Activated CD8-positive, alpha-beta memory T cell treated with anti-CD3 and anti-CD28 coated beads for 1 hour (primary cell): ENCODE results near the gene PBRM1.
"Not testable (repeated sequence)": the region's sequence is repeated elsewhere in the genome, so short reads cannot be mapped to it uniquely, and the experiment has no call there.

Experiments used
- DNase-seq, 2 donors: peaks; one replicate each; pipeline ENCODE4 v3.0.0-alpha.2; 2020; ENCODE audit warnings: low read depth in 1 of 2; ENCODE audit errors: extremely low read depth in 1 of 2

The PBRM1 gene

DNA sequence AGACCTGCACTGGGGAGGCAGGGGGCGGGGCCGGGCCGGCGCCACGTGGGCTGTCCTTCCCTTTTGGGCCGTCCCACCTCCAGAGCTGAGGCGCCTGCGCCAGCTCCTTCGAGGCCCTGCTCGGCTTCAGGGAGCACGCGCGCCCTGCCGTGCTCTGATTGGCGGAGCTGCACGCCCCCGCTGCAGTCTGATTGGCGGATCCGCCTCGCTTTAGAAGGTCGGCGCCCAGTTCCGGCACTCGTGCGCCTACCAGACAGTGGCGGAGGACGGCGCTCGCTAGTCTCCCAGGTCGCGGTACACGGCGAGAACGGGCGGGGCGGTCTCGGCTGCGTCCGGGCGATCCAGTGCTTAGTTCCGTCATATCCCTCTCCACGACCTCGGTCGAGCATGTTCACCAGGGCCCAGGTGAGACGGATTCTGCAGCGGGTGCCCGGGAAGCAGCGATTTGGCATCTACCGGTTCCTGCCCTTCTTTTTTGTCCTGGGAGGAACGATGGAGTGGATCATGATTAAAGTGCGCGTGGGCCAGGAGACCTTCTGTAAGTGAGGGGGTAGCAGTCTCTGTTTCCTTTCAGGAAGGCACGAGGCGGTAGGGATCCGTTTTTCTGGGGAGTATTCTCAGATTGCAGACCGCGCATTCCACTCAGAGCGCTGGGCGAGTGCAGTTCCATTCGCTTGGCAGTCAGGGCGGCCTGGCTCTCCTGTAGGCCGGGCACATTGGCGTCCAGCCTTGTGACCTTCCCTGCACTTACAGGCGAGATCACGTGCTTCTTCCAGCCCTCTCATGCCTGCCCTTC, 149.1 kb downstream of the PBRM1 start, which contains the start of gene UQCC5:
UQCC5 (plus strand) TSS at position 237 of the 796 bp plus-strand sequence; CDS start at position 388, 151 bp downstream.
- DNase-seq, result peak; percentile 89 to 91

DNA sequence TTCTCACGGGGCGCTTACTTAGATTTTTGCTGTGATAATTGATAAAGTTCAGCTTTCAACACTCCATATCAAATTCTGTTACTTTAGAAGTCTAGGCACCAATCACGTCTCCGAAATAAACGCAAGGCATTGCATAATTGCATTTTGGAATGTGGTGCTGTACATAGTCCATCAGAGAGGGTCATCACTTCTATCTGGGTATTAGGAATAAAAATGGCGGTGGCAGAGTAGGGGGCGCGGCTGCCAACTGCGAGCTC, 149.7 kb downstream of the PBRM1 start:
- DNase-seq, result no peak

DNA sequence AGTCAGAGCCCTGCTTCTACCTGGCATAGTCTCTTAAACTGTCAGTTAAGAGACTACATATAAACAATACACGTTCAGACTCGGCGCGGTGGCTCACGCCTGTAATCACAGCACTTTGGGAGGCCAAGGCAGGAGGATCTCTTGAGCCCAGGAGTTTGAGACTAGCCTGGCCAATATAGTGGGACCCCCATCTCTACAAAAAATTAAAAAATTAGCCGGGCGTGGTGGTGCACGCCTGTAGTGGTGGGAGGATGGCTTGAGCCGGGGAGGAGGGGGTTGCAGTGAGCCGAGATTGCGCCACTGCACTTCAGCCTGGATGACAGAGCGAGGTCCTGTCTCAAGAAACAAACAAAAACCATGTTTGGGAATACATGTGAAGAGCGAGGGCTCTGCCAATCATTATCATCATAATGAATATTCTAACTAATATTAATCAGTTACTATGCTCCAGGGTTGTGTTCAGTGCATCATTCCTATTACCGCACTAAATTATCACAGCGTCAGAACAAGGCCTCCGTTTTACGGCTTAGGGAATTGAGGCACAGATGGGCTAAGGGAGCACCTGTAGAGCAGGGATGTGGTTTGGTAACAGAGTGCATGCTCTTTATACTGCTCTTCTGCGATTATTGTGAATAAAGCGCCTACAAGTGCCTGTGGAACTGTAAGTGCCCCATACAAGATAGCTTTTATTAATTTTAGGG, 150.2 kb downstream of the PBRM1 start:
- no peak for DNase-seq

DNA sequence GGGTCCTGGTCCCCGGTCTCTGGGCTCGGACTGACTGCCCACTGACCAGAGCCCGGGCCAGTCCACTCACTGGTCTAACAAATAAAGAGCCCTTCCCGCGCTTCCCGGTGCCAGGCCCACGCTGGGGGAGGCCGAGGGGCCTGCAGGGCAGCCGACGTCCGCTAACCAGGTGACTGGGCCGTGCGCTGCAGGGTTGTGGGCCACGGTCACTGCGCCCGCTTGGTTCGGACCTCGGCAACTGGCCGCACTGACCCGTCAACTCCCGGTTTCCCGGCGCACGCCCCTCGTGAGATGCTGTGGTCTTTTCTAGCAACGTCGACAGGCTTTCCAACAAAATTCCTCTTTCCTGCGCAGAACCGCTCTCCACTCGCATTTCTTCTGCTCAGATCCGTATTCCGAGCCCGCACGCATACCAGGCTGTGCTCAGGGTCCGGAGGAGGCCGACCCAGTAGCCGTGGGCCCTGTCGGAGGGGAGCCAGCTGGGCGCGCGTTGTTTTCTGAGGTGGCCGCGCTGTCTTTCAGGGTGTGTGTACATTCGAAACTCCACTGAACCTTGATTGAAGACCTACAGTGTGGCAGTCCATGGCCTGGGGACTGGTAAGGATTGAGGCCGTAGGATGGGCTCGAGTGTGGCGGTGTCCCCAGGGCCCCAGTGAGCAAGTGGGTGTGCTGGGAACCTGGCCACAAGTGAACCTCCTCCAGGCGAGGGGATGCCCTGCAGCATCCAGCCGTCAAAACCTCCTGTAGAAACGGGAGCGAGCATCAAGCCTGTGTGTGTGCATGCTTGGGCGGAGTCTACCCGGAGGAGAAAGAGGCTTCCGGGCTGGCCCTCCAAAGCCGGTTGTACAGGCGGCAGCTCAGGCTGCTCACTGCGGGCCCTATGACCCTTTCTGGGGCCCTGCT, 151.2 kb downstream of the PBRM1 start:
- no peak for DNase-seq

DNA sequence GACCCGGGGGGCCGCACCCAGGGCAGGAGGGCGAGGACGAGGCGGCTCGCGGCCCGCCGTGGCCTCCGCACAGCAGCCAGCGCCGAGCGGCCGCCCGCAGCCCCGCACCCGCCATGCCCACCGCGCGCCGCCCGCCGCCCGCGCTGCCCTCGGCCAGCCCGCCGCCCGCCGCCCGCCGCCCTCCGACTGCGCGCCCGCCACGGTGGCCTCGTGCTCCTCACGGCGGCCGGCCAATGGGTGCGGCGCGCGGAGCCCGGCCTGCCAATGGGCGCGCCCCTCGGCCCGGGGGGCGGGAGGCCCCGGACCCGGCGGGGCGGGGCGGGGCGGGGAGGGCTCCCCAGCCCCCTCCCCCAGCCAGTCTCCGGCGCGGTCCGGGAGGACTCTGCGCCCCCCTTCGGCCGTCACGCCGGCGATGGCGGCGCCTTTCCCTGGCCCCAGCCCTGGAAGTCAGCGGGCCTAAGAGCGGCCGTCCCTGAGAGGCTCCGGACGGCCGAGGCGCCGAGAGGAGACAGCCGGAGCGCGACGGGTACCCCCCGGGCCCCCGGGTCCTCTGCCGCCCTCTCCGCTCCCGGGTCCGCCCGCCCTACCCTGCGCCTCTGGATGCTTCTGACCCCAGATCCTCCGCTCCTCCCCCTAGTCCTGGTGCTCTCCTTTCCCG, 152.0 kb downstream of the PBRM1 start, which contains the start of gene NT5DC2:
NT5DC2 (minus strand) TSS at position 235 of the 658 bp plus-strand sequence; CDS start at position 115, 120 bp downstream.
- peak in 1 of 2 donors; percentile 52 for DNase-seq

DNA sequence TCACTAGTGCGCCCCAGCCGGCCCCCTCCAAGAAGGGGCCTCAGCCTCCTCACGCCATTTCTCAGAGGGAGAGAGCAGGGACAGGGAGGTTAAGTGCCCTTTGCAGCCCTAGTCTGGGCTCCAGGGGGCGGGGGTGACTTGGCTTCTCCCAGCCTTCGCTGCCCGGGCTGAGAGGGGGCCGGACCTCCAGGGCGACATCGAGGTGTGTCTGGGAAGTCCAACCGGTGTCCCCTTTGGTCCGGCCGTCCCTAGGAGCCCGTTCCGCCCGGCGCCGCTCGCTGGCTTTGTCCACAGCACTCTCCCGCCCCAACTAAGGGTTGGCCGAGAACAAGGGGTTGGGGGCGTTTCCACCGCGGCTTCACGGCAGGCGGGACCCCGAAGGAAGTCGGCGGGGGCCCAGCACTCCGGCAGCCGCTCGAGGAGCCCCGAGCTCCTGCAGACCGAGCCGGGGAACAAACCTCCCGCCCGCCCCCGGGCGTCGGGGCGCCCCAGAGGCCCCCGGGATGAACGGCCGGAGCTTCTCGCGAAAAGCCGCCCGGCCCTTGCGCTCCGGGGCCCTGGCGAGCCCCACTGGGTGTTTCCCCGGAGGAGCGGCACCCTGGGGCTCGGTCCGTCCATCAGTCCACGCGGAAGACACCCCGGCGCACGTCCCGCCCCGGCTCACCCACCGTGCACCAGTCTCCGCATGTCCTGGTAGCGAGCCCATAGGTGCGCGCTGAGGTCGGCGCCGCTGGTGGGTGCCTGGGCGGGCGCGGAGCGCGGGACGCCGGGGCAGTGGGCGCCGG, 152.7 kb downstream of the PBRM1 start:
- no peak for DNase-seq

DNA sequence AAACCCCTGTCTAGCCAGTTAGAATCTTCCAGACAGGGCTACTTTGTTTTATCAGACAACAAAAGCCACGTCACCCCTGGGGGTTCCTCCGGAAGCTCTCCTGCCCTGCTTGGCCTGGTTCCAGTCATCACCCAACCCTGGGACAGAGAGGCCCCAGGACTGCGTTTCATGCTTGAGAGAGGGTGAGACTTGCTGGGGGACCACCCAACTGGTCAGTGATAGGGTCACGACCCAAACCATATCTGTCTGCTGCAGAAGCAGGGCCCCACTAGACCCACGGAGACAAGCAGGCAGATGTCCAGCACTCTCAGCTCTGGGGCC, 153.2 kb downstream of the PBRM1 start:
- DNase-seq, result no peak

DNA sequence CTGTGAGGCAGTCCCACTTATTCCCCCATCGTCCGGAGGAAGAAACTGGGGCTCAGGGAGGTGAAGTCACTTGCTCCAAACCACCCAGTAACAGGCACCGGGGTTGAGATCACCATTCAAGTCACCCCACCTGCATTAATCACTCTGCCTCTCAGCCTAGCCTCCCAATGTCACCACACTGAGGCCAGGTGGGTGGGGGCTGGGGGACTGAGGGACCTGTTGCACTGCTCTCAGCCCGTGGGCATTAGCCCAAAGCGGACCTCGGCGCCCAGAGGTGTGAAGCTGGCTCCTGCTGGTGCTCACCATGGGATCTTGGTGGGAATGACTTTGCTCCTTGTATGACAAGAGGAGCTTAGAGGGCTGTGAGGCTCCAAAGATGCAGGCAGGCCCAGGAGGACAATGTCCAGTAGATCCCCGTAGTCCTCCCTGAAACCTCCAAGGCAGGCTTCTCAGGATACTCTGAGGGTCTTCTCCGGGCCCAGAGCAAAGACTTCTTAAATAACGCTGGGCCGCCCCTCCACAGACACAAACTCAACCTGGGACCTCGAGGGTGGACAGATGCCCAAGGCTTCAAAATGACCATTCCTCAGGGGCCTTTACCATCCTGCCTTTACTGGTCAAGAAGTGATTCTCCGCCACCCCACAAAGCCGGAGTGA, 153.7 kb downstream of the PBRM1 start:
- no peak for DNase-seq

DNA sequence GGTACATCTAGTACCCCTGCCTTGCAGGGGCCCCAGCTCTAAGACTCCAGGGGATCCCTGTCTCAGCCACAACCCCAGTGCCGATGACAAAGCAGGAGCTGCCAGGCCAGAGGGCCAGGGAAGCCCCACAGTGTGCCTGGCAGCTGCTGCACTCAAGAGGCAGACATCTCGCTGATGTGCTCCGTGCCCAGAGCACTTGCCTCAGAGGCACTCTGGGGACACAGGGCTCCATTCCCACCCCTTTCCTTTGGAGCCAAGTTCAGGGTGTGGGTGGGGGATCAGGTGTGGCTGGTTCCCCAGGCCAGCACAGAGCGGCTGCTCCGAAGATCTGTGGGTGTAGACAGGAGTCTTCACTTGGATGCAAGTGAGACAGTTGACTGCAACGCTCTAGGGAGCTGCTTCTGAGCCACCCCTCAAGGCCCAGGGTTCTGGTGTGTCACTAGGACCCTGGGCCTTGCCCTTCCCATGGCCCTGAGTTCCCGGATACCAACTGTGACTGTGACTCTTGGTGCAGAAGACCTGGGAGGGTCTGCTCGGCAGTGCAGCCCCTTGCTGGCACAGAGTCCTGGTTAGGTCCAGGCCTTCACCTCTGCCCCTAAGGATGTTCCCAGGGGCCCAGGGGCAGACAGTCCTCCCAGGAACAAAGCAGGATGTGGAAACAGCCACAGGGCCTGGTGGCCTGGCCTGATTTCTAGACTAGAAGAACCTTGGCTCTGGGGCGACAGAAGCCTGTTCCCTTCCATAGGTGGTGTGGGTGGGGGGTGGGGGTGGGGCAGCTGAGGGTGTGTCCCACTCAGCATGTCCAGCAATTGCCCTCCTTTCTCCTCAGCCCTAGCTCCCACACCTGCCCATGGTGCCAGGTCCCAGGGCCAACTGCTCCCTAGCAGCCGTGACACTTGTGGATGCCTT, 154.5 kb downstream of the PBRM1 start:
- no peak for DNase-seq

DNA sequence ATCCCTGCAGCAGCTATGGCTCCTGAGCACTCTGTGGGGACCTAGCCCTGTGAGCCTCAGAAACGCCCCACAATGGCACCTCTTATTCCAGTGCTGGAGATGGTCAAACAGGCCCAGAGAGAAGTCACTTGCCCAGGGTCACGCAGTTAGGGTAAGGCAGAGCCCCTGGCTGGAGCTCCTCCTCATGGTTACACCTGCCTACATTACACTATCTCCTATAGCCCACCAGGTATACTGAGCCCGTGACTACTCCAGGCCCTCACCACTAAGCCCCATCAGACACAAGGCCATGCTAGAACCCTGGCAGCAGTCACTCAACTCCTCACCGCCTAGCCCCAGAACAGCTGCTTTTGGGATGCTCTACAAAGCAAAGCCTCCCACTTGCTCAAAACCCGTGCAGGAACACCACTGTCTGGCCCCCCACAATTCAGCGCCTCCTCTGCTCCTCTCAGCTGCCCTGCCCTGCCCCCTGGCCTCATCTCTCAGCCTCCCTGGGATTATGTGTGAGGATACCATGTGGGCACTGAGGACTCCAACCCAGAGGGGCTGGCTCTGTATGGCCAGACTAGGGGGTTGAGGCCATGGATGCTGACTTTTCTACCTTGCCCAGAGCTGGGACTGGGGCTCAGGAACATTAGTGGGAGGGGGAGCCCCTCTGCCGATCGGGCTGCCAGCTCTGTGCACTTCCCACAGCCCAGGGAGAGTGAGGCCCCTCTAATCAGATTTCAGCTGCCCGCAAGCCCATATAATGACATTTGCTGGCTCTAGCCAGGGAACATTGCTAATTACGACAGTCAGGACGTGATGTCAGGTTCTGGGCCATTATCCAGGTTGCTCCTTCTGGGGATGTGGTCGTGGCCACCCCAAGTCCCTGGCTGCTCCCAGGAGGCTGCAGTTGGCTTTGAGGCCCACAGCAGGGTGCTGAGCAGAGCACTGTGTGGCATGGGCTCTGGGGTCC, 156.1 kb downstream of the PBRM1 start:
- no peak for DNase-seq

DNA sequence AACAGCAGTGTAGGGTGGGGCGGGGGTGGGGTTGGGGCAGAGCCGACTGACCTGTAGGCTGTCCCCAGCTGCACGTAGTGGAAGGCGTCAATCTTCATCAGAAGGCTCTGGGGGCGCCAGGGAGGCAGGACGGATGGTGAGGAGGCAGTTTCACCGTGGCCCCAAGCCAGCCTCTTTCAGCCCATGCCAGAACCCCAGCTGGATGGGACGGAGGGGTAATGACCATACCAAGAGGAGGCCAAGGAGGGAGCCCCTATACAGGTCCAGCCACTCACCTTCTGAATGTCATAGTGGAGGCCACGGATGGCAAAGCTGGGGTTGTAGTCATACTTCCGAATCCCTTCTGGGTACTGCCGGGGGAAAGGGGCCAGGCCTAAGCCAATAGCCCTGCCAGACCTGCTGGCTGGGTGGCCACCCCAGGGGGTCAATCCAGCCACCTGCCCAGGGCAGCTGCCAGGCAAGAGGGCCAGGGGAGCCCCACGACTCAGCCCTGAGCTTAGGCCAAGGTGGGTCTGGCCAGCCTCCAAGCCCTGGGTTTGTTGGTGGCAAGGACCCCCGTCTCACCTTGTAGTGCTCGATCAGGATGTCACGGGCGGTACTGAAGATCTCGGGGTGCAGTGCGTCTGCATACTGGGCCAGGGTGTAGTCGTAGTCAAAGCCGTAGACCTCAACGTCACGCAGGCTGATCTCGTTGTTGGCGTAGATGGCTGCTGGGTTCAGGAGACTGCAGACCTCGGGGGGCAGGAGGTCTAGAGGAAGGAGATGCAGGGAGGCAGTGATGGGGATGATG, 156.9 kb downstream of the PBRM1 start:
- DNase-seq, result no peak

DNA sequence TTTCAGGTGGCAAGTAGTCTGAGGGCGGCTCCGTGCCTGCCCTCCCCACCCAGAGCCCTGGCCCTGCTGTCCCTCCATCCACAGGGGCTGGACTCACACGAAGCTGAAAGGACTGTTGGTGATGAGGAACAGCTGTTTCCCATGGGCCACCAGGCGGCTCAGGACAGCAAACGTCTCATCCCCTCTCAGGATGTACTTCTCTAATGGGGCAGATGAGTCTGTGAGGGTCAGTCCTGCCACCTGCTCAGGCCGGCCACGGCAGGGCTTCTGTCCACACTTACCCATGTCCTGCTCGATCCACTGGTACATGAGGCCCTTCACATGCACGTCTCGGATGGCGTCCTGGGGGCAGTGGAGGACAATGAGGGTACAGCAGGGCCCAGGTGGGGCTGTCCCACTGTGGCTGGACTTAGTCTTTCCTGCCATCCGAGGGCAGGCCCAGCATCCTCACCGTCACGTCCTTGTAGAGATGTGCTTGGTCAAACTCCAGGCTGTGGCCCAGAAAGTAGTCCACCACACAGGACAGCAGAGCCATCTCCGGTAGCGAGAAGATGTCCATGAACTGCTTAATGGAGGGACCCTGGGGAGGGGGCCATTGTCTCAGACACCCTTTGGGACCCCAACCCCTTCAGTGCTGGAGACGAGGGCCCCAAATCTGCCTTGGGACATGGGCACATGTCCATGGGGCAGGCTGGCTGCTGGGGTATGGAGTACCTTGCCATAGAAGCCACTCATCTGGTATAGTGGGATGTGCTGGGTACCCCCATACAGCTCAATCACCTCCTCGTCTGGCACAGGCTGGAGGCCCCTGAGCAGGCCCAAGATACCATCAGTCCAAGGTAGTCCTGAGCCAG, 157.8 kb downstream of the PBRM1 start:
- DNase-seq, result no peak

DNA sequence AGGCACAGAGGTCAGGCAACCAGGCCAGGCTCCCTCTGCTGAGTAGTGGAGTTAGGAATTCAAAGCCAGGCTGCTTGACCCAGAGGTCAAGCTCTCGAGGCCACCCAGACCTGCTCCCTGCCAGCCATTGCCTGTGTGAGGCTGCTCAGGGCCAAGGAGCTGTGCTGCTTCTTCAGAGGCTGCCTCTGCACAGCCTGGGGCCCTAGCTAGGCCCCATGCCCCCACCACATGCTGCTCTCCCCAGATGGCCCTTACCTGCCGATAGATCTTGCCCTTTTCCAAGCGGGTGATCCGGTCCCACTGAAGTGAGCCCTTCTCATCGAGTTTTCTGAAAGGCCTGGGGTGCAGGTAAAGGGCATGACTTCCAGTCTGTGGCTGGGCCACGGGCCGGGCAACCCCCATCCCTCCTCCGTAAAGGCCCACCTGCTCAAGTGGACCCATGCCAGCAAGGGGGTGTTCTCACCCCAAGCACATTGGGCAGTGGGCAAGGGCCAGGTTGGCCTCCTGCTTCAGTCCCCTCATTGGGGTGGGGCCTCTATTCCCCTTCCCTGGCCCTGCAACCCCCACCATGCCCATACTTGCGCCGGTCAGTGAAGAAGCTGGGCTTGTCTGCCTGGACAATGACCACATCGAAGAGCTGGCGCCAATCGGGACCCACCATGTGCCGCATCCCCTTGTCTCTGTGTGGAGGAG, 158.5 kb downstream of the PBRM1 start:
- DNase-seq, result no peak

DNA sequence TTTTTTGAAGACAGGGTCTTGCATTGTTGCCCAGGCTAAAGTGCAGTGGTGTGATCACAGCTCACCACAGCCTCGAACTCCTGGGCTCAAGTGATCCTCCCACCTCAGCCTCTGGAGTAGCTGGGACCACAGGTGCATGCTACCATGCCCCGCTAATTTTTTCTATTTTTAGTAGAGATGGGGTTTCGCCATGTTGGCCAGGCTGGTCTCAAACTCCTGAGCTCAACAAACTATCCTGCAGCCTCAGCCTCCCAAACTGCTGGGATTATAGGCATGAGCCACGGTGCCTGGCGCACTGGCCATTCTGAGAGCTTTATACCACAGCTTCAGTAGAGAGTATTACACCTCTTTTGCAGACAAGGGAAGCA, 159.1 kb downstream of the PBRM1 start:
- DNase-seq, result not testable (repeated sequence)
